Measurements from ENCODE around the gene DPH1.
"Not testable (repeated sequence)": the region's sequence is repeated elsewhere in the genome, so short reads cannot be mapped to it uniquely, and the experiment has no call there.

The DPH1 gene

GRCh38 chr17:2009737-2010136, 20.2 kb upstream of the DPH1 start:
- TF ChIP-seq CTCF (IDR thresholded peaks at IDR 0.05; ENCODE audit: insufficient read depth, missing control alignments) = no peak
- FAIRE-seq (no peak), DNase-seq (ENCODE audit: insufficient read length, low spot score) (no peak)

- FAIRE-seq (no peak), DNase-seq (ENCODE audit: insufficient read length, low spot score) (no peak)
- no peak for TF ChIP-seq CTCF (IDR thresholded peaks at IDR 0.05; ENCODE audit: insufficient read depth, missing control alignments)
These were observed 18.3 kb upstream of the DPH1 start for GRCh38 chr17:2011411-2012371.

GRCh38 chr17:2012499-2012898, 17.5 kb upstream of the DPH1 start:
- FAIRE-seq (no peak), DNase-seq (ENCODE audit: insufficient read length, low spot score) (no peak)
- TF ChIP-seq CTCF (IDR thresholded peaks at IDR 0.05; ENCODE audit: insufficient read depth, missing control alignments) = no peak

- DNase-seq (ENCODE audit: insufficient read length, low spot score); FAIRE-seq: not testable (repeated sequence)
These were observed 16.5 kb upstream of the DPH1 start for GRCh38 chr17:2013220-2013993.

GRCh38 chr17:2013994-2014317, 16.0 kb upstream of the DPH1 start:
- no peak for TF ChIP-seq CTCF (IDR thresholded peaks at IDR 0.05; ENCODE audit: insufficient read depth, missing control alignments)
- no peak for FAIRE-seq
- DNase-seq (ENCODE audit: insufficient read length, low spot score) = no peak

- no peak for DNase-seq (ENCODE audit: insufficient read length, low spot score)
- TF ChIP-seq CTCF (IDR thresholded peaks at IDR 0.05; ENCODE audit: insufficient read depth, missing control alignments) = no peak
- FAIRE-seq = no peak
These were observed 14.6 kb upstream of the DPH1 start for GRCh38 chr17:2015314-2015713.

- TF ChIP-seq CTCF (IDR thresholded peaks at IDR 0.05; ENCODE audit: insufficient read depth, missing control alignments) = no peak
- no peak for FAIRE-seq
- DNase-seq (ENCODE audit: insufficient read length, low spot score) = no peak
These were observed 13.5 kb upstream of the DPH1 start for GRCh38 chr17:2016494-2016893.
